H4 (cell line): ENCODE data around the gene FFAR1. TPM values are rescaled to one million over a fixed set of nuclear protein-coding genes. Genes with fewer than 3 reads are reported as not detected.

Source experiments
- DNase-seq: peaks from one replicate; pipeline ENCODE4 v3.0.0-alpha.2; 2015; ENCODE audit warnings: low spot score
- total RNA-seq: library from RNA; depleted of rRNA; stranded (reverse); fragments of >200 nt; shearing (Covaris generic); gene quantifications from 2 replicates; pipeline ENCODE4 v1.2.3, GENCODE V29; 2014; rRNA removed

FFAR1 gene
- total RNA-seq, 1 experiment from 2014 or later = not detected

- no peak for DNase-seq
Observed at GRCh38 chr19:35388277-35389054, 40.8 kb downstream of the FFAR1 start.

- DNase-seq = no peak
Observed at GRCh38 chr19:35389192-35389861, 41.6 kb downstream of the FFAR1 start.

- DNase-seq = no peak
Observed at GRCh38 chr19:35392742-35393715, 45.3 kb downstream of the FFAR1 start.

GRCh38 chr19:35395382-35396199 is 47.9 kb downstream of the FFAR1 start:
- no peak for DNase-seq

GRCh38 chr19:35396240-35396885 is 48.7 kb downstream of the FFAR1 start:
- no peak for DNase-seq

- no peak for DNase-seq
Observed at GRCh38 chr19:35397064-35397463, 49.4 kb downstream of the FFAR1 start.

Other genes starting within 250 kb of the FFAR1 start
- not detected in 2 replicates for gene FXYD3, start 232.1 kb upstream of the FFAR1 start, total RNA-seq
- gene LGI4, start 212.8 kb upstream of the FFAR1 start, total RNA-seq = not detected in 2 replicates
- not detected in 2 replicates for gene FXYD1, start 209.1 kb upstream of the FFAR1 start, total RNA-seq
- 0.14 TPM in 1 of 2 replicates, not detected in the other for gene FXYD7, start 204.6 kb upstream of the FFAR1 start, total RNA-seq
- gene FXYD5, start 193.2 kb upstream of the FFAR1 start, total RNA-seq = 173 and 209 TPM in 2 replicates
- gene FAM187B, start 119.2 kb upstream of the FFAR1 start, total RNA-seq = not detected in 2 replicates
- gene LSR, start 98.9 kb upstream of the FFAR1 start, total RNA-seq = 1.1 and 1.7 TPM in 2 replicates
- gene USF2, start 78.9 kb upstream of the FFAR1 start, total RNA-seq = 64.0 and 65.0 TPM in 2 replicates
- gene HAMP, start 65.4 kb upstream of the FFAR1 start, total RNA-seq = 0.15 TPM in 1 of 2 replicates, not detected in the other
- gene MAG, start 55.7 kb upstream of the FFAR1 start, total RNA-seq = 0.43 TPM in 1 of 2 replicates, not detected in the other
- 1.9 and 6.1 TPM in 2 replicates for gene CD22, start 18.7 kb upstream of the FFAR1 start, total RNA-seq
- gene FFAR3, start 10.6 kb downstream of the FFAR1 start, total RNA-seq = 0.21 TPM in 1 of 2 replicates, not detected in the other
- gene GPR42, start 23.2 kb downstream of the FFAR1 start, total RNA-seq = 0.21 TPM in 1 of 2 replicates, not detected in the other
- gene FFAR2, start 100.4 kb downstream of the FFAR1 start, total RNA-seq = not detected in 2 replicates
- gene KRTDAP, start 142.6 kb downstream of the FFAR1 start, total RNA-seq = not detected in 2 replicates
- gene DMKN, start 165.7 kb downstream of the FFAR1 start, total RNA-seq = 19.6 and 34.6 TPM in 2 replicates
- gene SBSN, start 180.4 kb downstream of the FFAR1 start, total RNA-seq = 0.45 TPM in 1 of 2 replicates, not detected in the other
- gene GAPDHS, start 185.6 kb downstream of the FFAR1 start, total RNA-seq = not detected in 2 replicates
- 306 and 341 TPM in 2 replicates for gene TMEM147, start 197.7 kb downstream of the FFAR1 start, total RNA-seq
- not detected in 2 replicates for gene ATP4A, start 215.8 kb downstream of the FFAR1 start, total RNA-seq
- not detected in 2 replicates for gene PMIS2, start 238.3 kb downstream of the FFAR1 start, total RNA-seq